Stimulated activated CD4-positive, alpha-beta T cell treated with anti-CD3 and anti-CD28 coated beads, Interleukin-12 subunit alpha, Interleukin-12 subunit beta, amount 100 ng/mL, for 48 hours (primary cell): ENCODE measurements around the gene ITGAE.
"Not testable (repeated sequence)": the region's sequence is repeated elsewhere in the genome, so short reads cannot be mapped to it uniquely, and the experiment has no call there.

ENCODE experiments used
- DNase-seq, 3 donors: peaks; one replicate each; pipeline ENCODE4 v3.0.0-alpha.2; 2020; ENCODE audit warnings: low read depth in 2 of 3, low spot score in 1 of 3

Gene ITGAE

GRCh38 chr17:3795390-3796102 is 5.4 kb downstream of the ITGAE start:
- DNase-seq: no peak

- no peak for DNase-seq
Observed at GRCh38 chr17:3794557-3795389, 6.2 kb downstream of the ITGAE start.

DNA sequence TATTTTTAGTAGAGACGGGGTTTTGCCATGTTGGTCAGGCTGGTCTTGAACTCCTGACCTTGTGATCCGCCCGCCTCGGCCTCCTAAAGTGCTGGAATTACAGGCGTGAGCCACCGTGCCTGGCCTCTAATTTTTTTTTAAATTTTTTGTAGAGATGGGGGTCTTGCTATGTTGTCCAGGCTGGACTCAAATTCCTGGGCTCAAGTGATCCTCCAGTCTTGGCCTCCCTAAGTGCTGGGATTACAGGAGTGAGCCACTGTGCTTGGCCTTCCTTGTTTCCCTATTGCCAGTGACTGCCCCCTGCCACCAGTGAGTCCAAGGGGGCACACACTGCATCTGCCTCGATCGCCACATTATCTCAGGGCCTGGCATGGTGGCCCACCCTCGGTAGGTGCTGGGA is 6.8 kb downstream of the ITGAE start:
- DNase-seq: not testable (repeated sequence)

DNA sequence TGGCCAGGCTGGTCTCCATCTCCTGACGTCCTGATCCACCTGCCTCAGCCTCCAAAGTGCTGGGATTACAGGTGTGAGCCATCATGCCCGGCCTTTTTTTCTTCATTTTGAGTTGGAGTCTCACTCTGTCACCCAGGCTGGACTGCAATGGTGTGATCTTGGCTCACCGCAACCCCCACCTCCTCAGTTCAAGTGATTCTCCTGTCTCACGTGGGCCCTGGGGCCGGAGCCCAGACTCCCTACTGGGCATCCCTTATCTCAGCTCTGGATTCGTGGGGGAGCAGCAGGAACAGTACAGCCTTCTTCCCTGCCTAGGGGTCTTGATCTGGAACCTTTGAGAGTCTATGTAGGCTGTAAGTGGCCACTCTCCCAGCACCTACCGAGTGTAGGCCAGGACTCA is 7.7 kb downstream of the ITGAE start:
- DNase-seq: not testable (repeated sequence)

DNA sequence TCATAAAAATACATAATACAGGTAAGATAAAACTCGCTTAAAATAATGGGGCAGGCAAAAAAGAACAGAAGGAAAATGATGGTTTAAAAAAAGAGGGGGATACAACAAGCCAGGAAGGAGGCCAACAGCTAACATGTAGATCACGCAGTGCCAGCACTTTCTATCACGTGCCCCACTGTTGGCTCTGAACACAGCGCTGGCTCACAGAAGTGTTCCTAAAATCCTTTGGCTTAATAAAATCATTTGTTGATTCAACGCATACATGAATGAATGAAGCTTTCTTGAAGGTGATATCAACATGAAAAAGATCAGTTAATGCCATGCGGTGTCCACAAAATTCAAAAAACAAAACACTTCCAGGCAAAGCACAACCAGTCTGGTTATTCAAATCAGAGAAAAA is 8.5 kb downstream of the ITGAE start:
- DNase-seq: no peak

- no peak for DNase-seq
Observed at GRCh38 chr17:3788200-3788599, 12.8 kb downstream of the ITGAE start.

DNA sequence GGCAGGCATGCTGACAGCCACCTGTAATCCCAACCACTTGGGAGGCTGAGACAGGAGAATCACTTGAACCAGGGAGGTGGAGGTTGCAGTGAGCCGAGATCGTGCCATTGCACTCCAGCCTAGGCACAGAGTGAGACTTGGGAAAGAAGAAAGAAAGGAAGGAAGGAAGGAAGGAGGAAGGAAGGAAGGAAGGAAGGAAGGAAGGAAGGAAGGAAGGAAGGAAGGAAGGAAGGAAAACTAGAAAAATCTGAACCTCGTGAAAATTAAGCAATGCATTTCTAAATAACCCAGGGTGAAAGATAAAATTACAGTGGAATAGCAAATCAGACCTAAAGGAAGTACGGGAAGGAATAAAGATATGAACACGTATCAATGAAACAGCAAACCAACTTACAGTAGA is 15.7 kb downstream of the ITGAE start:
- not testable (repeated sequence) for DNase-seq

DNA sequence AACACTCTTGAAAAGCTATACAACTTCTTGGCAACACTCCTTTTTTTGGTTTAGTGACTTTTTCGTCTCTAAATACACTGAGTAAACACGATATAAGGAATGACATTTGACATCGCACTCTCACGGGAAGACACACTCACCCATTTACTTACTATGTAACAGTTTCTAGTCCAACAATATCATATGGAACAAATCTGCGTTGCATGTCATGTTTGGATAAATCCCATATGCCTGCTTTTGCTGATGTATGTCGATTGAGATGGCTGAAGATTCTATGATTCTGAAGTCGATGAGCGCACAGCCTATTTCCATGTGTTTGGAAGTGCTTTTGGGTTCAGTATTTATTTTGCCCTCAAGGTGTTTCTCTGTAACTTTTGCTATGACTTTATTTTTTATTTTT is 18.2 kb downstream of the ITGAE start:
- no peak for DNase-seq

- DNase-seq: no peak
Observed at GRCh38 chr17:3780986-3781385, 20.0 kb downstream of the ITGAE start.

GRCh38 chr17:3777366-3778120 is 23.4 kb downstream of the ITGAE start:
- DNase-seq: no peak

GRCh38 chr17:3773966-3774365 is 27.0 kb downstream of the ITGAE start:
- no peak for DNase-seq

DNA sequence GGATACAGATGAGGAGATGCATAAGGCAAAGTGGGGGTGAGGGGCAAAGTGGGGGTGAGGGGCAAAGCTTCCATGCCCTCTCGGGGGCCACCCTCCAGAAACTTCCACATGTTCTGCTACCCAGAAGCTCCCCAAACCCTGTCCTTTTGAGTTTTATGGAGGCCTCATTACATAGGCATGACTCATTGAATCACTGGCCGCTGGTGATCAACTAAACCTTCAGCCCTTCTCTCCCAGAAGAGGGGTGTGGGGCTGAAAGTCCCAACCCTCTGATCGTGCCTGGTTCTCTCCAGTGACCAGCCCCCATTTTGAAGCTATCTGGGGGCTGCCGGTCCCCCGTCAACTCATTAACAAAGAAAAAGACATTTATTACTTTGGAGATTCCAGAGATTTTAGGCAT is 27.5 kb downstream of the ITGAE start:
- no peak for DNase-seq

DNA sequence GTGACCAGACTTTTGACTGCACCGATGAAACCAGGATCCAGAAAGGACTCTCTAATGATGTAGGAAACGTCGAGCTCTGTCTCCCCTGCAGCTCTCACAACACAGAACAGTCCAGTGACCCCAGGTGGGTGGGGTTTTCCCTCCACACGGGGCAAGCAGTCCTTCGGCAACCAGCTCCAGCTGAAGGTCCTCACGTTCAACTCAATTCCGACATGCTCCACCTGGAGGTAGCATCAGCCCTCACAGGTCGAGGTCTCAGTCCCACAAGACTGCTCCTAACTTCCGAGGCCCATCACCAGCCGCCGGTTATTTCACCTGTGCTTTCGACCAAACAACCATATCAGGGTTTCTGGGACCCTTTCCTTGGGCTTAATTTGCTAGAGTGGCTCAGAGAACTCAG is 28.2 kb downstream of the ITGAE start:
- DNase-seq: no peak

- no peak for DNase-seq
Observed at GRCh38 chr17:3771140-3771539, 29.8 kb downstream of the ITGAE start.

- DNase-seq: no peak
Observed at GRCh38 chr17:3770466-3770865, 30.5 kb downstream of the ITGAE start.

GRCh38 chr17:3768769-3769168 is 32.2 kb downstream of the ITGAE start:
- DNase-seq: no peak

DNA sequence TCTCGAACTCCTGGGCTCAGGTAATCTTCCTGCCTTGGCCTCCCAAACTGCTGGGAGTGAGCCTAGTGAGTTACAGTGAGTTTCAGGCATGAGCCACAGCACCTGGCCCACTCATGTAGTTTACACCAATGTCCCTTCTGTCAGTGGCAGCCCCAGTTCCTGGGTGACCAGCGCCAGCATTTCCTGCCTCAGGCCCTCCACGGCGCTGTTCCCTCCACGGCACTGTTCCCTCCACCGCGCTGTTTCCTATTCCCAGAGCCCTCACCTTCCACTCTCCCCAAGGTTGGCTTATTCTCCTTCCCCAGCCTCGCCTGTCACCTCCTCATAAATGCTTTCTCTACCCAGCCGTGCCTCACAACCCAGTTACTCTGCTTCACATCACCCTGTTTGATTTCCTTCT is 32.6 kb downstream of the ITGAE start:
- no peak for DNase-seq

- DNase-seq: no peak
Observed at GRCh38 chr17:3766779-3767178, 34.2 kb downstream of the ITGAE start.

GRCh38 chr17:3765981-3766380 is 35.0 kb downstream of the ITGAE start:
- DNase-seq: no peak

- no peak for DNase-seq
Observed at GRCh38 chr17:3763777-3764170, 37.2 kb downstream of the ITGAE start.

- DNase-seq: peak in 2 of 3 donors; percentile 23 to 45
Observed at GRCh38 chr17:3762922-3763776, 37.8 kb downstream of the ITGAE start.
